Endothelial cell of umbilical vein (primary cell): ENCODE data around the gene NT5M. TPM values are rescaled to one million over a fixed set of nuclear protein-coding genes. Genes with fewer than 3 reads are reported as not detected.

Source experiments
- BruUV-seq: library from RNA; stranded (reverse); fragments of 400-500 nt; replicated peaks from 2 replicates; lab custom pipeline; 2021; lab: Mats Ljungman, UMichigan
- CTCF ChIA-PET: fragments of 300-600, 350-600 bp; sonication (Branson Sonifier 250); formaldehyde crosslinking; loops from one replicate; lab custom pipeline; 2021; ENCODE audit warnings: antibody characterized with exemption, inconsistent platforms; lab: Charles Lee
- POLR2A ChIA-PET: fragments of 300-600, 350-600 bp; sonication (Branson Sonifier 250); formaldehyde crosslinking; loops from one replicate; lab custom pipeline; 2021; ENCODE audit warnings: antibody characterized with exemption, inconsistent platforms; lab: Charles Lee
- DNase-seq: peaks from one replicate; pipeline ENCODE4 v3.0.0-alpha.2; 2011; ENCODE audit warnings: low read depth, low spot score
- FAIRE-seq: peaks from 2 replicates; lab custom pipeline; 2011; peaks lifted over from hg19 to GRCh38; lab: Jason Lieb, UNC
- H2AFZ ChIP-seq: 2 replicates; pipeline ENCODE4 v1.6.0; 2012; ENCODE audit warnings: low read depth, low read length, control low read depth, inconsistent platforms
- H3K27ac ChIP-seq: 2 replicates; pipeline ENCODE4 v1.5.1; 2011; ENCODE audit warnings: low read depth, mild to moderate bottlenecking, control low read depth, low read length, moderate library complexity; ENCODE audit not compliant: insufficient read depth
- H3K27me3 ChIP-seq, 2 experiments: 2 replicates each; pipeline versions ENCODE4 v1.6.0 to v1.6.1; 2011; ENCODE audit warnings: low read length in 2 of 2, mixed read lengths in 1 of 2; ENCODE audit not compliant: control insufficient read depth in 2 of 2, insufficient read depth in 2 of 2
- H3K36me3 ChIP-seq, 2 experiments: 2 replicates in 1 of 2; 3 replicates in 1 of 2; pipeline ENCODE4 v1.5.1; 2011; ENCODE audit warnings: low read length in 2 of 2, mild to moderate bottlenecking in 1 of 2, moderate library complexity in 1 of 2; ENCODE audit not compliant: control insufficient read depth in 2 of 2, insufficient read depth in 2 of 2; ENCODE audit errors: extremely low read depth in 1 of 2
- H3K4me1 ChIP-seq: 3 replicates; pipeline ENCODE4 v1.5.1; 2011; ENCODE audit warnings: mild to moderate bottlenecking, low read length; ENCODE audit not compliant: control insufficient read depth, insufficient read depth; ENCODE audit errors: extremely low read depth
- H3K4me2 ChIP-seq: 2 replicates; pipeline ENCODE4 v1.6.1; 2011; ENCODE audit warnings: low read length, control low read depth, mixed read lengths; ENCODE audit not compliant: insufficient read depth
- H3K4me3 ChIP-seq, 3 experiments: fragments of 200-600 bp in 1 of 3; sonication (generic), shearing (Covaris generic) in 1 of 3; replicated peaks in 1 of 3; 2 replicates each; pipeline ENCODE4 v1.5.1; 2011 to 2016; ENCODE audit warnings: control low read depth in 3 of 3, low read length in 3 of 3, mild to moderate bottlenecking in 2 of 3, inconsistent platforms in 1 of 3, low read depth in 1 of 3, moderate library complexity in 1 of 3; ENCODE audit not compliant: insufficient read depth in 1 of 3
- H3K79me2 ChIP-seq: 2 replicates; pipeline ENCODE4 v1.6.0; 2012; ENCODE audit warnings: low read length, inconsistent platforms; ENCODE audit not compliant: control insufficient read depth, insufficient read depth
- H3K9ac ChIP-seq: replicated peaks from 2 replicates; pipeline ENCODE3; 2011; ENCODE audit warnings: low read length, control low read depth; ENCODE audit not compliant: insufficient read depth; ENCODE audit errors: extremely low read depth
- H3K9me1 ChIP-seq: replicated peaks from 3 replicates; pipeline ENCODE4 v1.6.0; 2011; ENCODE audit warnings: mild to moderate bottlenecking, low read length; ENCODE audit not compliant: control insufficient read depth, insufficient read depth; ENCODE audit errors: extremely low read depth
- H3K9me3 ChIP-seq: replicated peaks from 2 replicates; pipeline ENCODE4 v1.5.1; 2012; ENCODE audit warnings: low read length, inconsistent platforms; ENCODE audit not compliant: control insufficient read depth, insufficient read depth
- H4K20me1 ChIP-seq: replicated peaks from 2 replicates; pipeline ENCODE3; 2011; ENCODE audit warnings: mild to moderate bottlenecking, low read length; ENCODE audit not compliant: control insufficient read depth, insufficient read depth; ENCODE audit errors: extremely low read depth
- EZH2 ChIP-seq: IDR thresholded peaks from 2 replicates; pipeline ENCODE4 v1.6.1; 2012; ENCODE audit warnings: borderline replicate concordance, low read depth, mild to moderate bottlenecking, moderate library complexity, low read length, inconsistent platforms; ENCODE audit not compliant: severe bottlenecking
- FOS ChIP-seq: IDR thresholded peaks from 2 replicates; pipeline ENCODE4 v1.6.1; 2011; ENCODE audit warnings: mild to moderate bottlenecking, low read length, moderate library complexity, borderline replicate concordance; ENCODE audit not compliant: insufficient read depth
- GATA2 ChIP-seq: IDR thresholded peaks from 2 replicates; pipeline ENCODE4 v1.7.0; 2011; ENCODE audit warnings: low read depth, mild to moderate bottlenecking, moderate library complexity, mixed read lengths, low read length; ENCODE audit not compliant: insufficient read length, insufficient read depth
- JUN ChIP-seq: IDR thresholded peaks from 2 replicates; pipeline ENCODE4 v1.6.1; 2011; ENCODE audit warnings: borderline replicate concordance, low read depth; ENCODE audit not compliant: insufficient read length, insufficient read depth
- dilution Hi-C: fragments of 300-500 bp; cut with MboI; formaldehyde crosslinking; loops from one replicate; pipeline ENCODE4 v1.15.0; 2019; ENCODE audit warnings: low sequenced_read_pairs; ENCODE audit not compliant: extremely low pct_ligation_motif_present
- intact Hi-C: fragments of 100-400 bp; cut with micrococcal nuclease; formaldehyde crosslinking; loops from one replicate; pipeline ENCODE4 v1.10.0; 2022
- polyA plus RNA-seq, 4 experiments: library from polyadenylated mRNA; depleted of rRNA in 3 of 4; stranded (reverse) in 3 of 4; unstranded in 1 of 4; fragments of >200 nt; gene quantifications; 2 replicates each; pipeline versions ENCODE4 v1.2.1 to v1.2.3, GENCODE V29; 2011 to 2012; ENCODE audit warnings: missing spikeins in 1 of 4
- total RNA-seq: library from RNA; stranded (reverse); gene quantifications from 2 replicates; pipeline ENCODE4 v1.2.3, GENCODE V29; 2021
- TF ChIP-seq, protein P1 (sequence below), 2 donors: IDR thresholded peaks; 1 replicate in 1 of 2; 2 replicates in 1 of 2; pipeline ENCODE4 v1.5.1; 2011; ENCODE audit warnings: low read length in 2 of 2, mild to moderate bottlenecking in 2 of 2, moderate library complexity in 2 of 2, control low read depth in 1 of 2, inconsistent platforms in 1 of 2, low read depth in 1 of 2; ENCODE audit not compliant: insufficient read depth in 1 of 2; ENCODE audit errors: extremely low read depth in 1 of 2
- TF ChIP-seq, protein P2 (sequence below): IDR thresholded peaks from 2 replicates; pipeline ENCODE4 v1.6.1; 2011; ENCODE audit not compliant: insufficient read depth, insufficient read length

The NT5M gene
- total and polyA plus RNA-seq, 2 donors (not counting 3 experiments of a cell fraction or from before 2014, with no cell fraction given): 0.91 to 3.0 TPM

DNA sequence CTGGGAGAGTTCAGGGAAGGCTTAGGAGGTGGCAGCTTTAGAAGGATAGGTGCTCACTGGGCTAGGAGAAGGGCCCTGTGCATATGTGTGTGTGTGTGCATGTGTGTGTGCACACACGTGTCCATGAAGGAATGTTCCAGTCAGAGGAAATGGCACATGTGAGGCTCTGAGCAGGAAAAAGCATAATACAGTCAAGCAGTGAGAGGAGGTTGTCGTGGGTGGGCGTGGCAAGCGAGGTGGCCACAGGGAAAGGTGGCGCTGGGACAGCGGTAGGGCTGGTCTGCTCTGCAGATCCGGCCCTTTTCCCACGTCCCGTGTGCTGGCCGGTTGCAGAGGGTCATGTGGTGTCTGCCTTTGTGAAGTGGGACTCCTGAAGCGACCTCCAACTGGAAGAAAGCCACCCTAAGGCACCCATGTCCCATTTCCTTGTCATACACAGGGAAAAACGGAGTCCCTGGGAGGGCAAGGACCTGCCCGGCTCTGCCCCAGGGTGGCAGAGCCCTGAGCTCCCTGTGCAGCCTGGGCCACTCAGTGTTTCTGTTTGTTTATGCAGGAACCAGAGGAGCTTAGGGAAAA is 40.1 kb downstream of the NT5M start:
- dilution Hi-C loops: no loop called here
- H4K20me1 ChIP-seq: no peaks in the 10 kb centered on the region
- no TSS peak for BruUV-seq
- no peak overlapping the region for H3K9ac ChIP-seq
- DNase-seq (no peak), FAIRE-seq (no peak)
- no peaks in the 10 kb centered on the region for H3K36me3 ChIP-seq
- H3K79me2 ChIP-seq: no peaks in the 10 kb centered on the region
- H3K4me2 ChIP-seq: no peak overlapping the region
- no peak overlapping the region for H2AFZ ChIP-seq
- no peaks in the 10 kb centered on the region for H3K9me3 ChIP-seq
- ChIA-PET CTCF (no interaction called here), POLR2A (no interaction called here)
- H3K9me1 ChIP-seq: no peaks in the 10 kb centered on the region
- no peaks in the 10 kb centered on the region for H3K4me1 ChIP-seq
- intact Hi-C loops: no loop called here
- no peak overlapping the region for H3K27ac ChIP-seq
- no peaks in the 10 kb centered on the region for H3K27me3 ChIP-seq
- TF ChIP-seq JUN: no peak
- no peak for TF ChIP-seq GATA2
- TF ChIP-seq, protein P1, sequence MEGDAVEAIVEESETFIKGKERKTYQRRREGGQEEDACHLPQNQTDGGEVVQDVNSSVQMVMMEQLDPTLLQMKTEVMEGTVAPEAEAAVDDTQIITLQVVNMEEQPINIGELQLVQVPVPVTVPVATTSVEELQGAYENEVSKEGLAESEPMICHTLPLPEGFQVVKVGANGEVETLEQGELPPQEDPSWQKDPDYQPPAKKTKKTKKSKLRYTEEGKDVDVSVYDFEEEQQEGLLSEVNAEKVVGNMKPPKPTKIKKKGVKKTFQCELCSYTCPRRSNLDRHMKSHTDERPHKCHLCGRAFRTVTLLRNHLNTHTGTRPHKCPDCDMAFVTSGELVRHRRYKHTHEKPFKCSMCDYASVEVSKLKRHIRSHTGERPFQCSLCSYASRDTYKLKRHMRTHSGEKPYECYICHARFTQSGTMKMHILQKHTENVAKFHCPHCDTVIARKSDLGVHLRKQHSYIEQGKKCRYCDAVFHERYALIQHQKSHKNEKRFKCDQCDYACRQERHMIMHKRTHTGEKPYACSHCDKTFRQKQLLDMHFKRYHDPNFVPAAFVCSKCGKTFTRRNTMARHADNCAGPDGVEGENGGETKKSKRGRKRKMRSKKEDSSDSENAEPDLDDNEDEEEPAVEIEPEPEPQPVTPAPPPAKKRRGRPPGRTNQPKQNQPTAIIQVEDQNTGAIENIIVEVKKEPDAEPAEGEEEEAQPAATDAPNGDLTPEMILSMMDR (IDR thresholded peaks at IDR 0.05; ENCODE audit: extremely low read depth in 1 of 2, insufficient read depth in 1 of 2, low read depth in 1 of 2, low read length in 2 of 2): no peak
- TF ChIP-seq EZH2: no peak
- no peak for TF ChIP-seq FOS
- TF ChIP-seq, protein P2, sequence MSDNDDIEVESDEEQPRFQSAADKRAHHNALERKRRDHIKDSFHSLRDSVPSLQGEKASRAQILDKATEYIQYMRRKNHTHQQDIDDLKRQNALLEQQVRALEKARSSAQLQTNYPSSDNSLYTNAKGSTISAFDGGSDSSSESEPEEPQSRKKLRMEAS: no peak
- H3K4me3 ChIP-seq: no peak overlapping the region
